OCI-LY7 (cell line): Measurements from ENCODE around the gene DSCAM. TPM values are rescaled to one million over a fixed set of nuclear protein-coding genes. Genes with fewer than 3 reads are reported as not detected.

Source experiments
- BruUV-seq: library from RNA; stranded (reverse); fragments of 400-500 nt; replicated peaks from 2 replicates; lab custom pipeline; 2021; lab: Mats Ljungman, UMichigan
- CTCF ChIA-PET: fragments of 300-600 bp; sonication (Branson Sonifier 250); formaldehyde crosslinking; loops from one replicate; lab custom pipeline; 2022; ENCODE audit warnings: antibody characterized with exemption; ENCODE audit not compliant: unreplicated experiment; lab: Charles Lee
- POLR2A ChIA-PET: fragments of 300-600 bp; sonication (Branson Sonifier 250); formaldehyde crosslinking; loops from one replicate; lab custom pipeline; 2022; ENCODE audit warnings: antibody characterized with exemption; lab: Charles Lee
- DNase-seq: peaks from one replicate; pipeline ENCODE4 v3.0.0-alpha.2; 2015; ENCODE audit warnings: low spot score
- H2AFZ ChIP-seq: fragments of 200-600 bp; sonication (generic), shearing (Covaris generic); 2 replicates; pipeline ENCODE4 v1.6.1; 2014; ENCODE audit warnings: mild to moderate bottlenecking, antibody characterized with exemption, low read length, moderate library complexity
- H3K27ac ChIP-seq: fragments of 200-600 bp; sonication (generic); 2 replicates; pipeline ENCODE4 v1.5.1; 2014; ENCODE audit warnings: mixed run types, low read depth, mild to moderate bottlenecking, moderate library complexity, low read length, inconsistent platforms; ENCODE audit not compliant: poor library complexity, severe bottlenecking
- H3K36me3 ChIP-seq: fragments of 200-600 bp; sonication (generic); 2 replicates; pipeline ENCODE4 v1.6.1; 2014; ENCODE audit warnings: mild to moderate bottlenecking, antibody characterized with exemption, low read length, moderate library complexity, mixed read lengths; ENCODE audit not compliant: insufficient read depth
- H3K4me1 ChIP-seq: fragments of 200-600 bp; sonication (generic); 2 replicates; pipeline ENCODE4 v1.5.1; 2014; ENCODE audit warnings: mild to moderate bottlenecking, low read length; ENCODE audit not compliant: insufficient read depth, poor library complexity, severe bottlenecking
- H3K4me2 ChIP-seq: fragments of 200-600 bp; sonication (generic); 2 replicates; pipeline ENCODE4 v1.6.1; 2014; ENCODE audit warnings: mild to moderate bottlenecking, low read length
- H3K4me3 ChIP-seq: fragments of 200-600 bp; sonication (generic); 2 replicates; pipeline ENCODE4 v1.5.1; 2014; ENCODE audit warnings: mild to moderate bottlenecking, low read depth, low read length; ENCODE audit not compliant: poor library complexity, severe bottlenecking
- H3K79me2 ChIP-seq: fragments of 200-600 bp; sonication (generic); 2 replicates; pipeline ENCODE4 v1.6.1; 2016; ENCODE audit warnings: low read depth, mild to moderate bottlenecking, low read length, moderate library complexity, mixed read lengths; ENCODE audit not compliant: insufficient read depth
- H3K9me2 ChIP-seq: fragments of 200-600 bp; sonication (generic); 2 replicates; pipeline ENCODE4 v1.6.1; 2016; ENCODE audit warnings: mild to moderate bottlenecking, low read length, mixed read lengths; ENCODE audit not compliant: insufficient read depth
- H3K9me3 ChIP-seq: fragments of 200-600 bp; sonication (generic); 2 replicates; pipeline ENCODE4 v1.6.1; 2014; ENCODE audit warnings: mild to moderate bottlenecking, mixed run types, low read length, mixed read lengths
- H4K20me1 ChIP-seq: fragments of 200-600 bp; sonication (generic); 2 replicates; pipeline ENCODE4 v1.6.1; 2014; ENCODE audit warnings: mild to moderate bottlenecking, antibody characterized with exemption, low read length, moderate library complexity, mixed read lengths; ENCODE audit not compliant: insufficient read depth
- CTCF ChIP-seq: fragments of 200-600 bp; sonication (generic); conservative IDR thresholded peaks from 2 replicates; pipeline ENCODE4 v1.5.1; 2014; ENCODE audit warnings: mild to moderate bottlenecking, antibody characterized with exemption, low read length, moderate library complexity, mixed read lengths
- EZH2phosphoT487 ChIP-seq: fragments of 200-600 bp; sonication (generic); IDR thresholded peaks from 2 replicates; pipeline ENCODE4 v1.6.1; 2018; ENCODE audit warnings: low read depth, borderline replicate concordance, mild to moderate bottlenecking, mixed run types, antibody characterized with exemption, low read length, moderate library complexity, mixed read lengths
- intact Hi-C: fragments of 100-400 bp; cut with micrococcal nuclease; formaldehyde crosslinking; loops from one replicate; pipeline ENCODE4 v1.10.0; 2022; ENCODE audit not compliant: unreplicated experiment
- total RNA-seq, 2 experiments: library from RNA; depleted of rRNA in 1 of 2; stranded (reverse); fragments of >200 nt in 1 of 2; shearing (Covaris generic) in 1 of 2; gene quantifications; 2 replicates each; pipeline ENCODE4 v1.2.3, GENCODE V29; 2014 to 2022

Gene DSCAM
- total RNA-seq, 2 experiments from 2014 or later = not detected

DNA sequence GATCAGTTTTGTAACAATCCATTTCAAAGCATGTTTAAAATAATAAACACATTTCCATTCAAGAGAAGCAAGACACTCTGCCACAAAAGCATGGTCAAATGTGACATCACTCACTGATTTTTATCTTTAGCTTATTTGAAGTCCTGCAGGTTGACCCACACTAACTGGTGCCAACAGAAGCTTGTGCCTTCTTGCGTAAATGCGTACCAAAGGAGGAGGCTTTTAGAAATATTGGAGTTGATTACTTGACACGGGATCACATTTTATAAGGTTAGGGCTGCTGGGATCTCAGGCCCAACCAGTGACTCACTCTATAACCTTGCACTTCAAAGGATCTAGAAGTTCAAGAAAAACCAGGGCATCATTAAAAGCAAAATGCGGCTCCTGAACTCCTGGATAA, 776.1 kb downstream of the DSCAM start:
- H2AFZ ChIP-seq = no peak overlapping the region
- H3K4me3 ChIP-seq = no peak overlapping the region
- H4K20me1 ChIP-seq = no peaks in the 10 kb centered on the region
- H3K4me2 ChIP-seq = no peak overlapping the region
- H3K9me3 ChIP-seq = no peaks in the 10 kb centered on the region
- intact Hi-C loops = no loop called here
- no peak for DNase-seq
- ChIA-PET POLR2A (no interaction called here), CTCF (no interaction called here)
- H3K4me1 ChIP-seq = no peaks in the 10 kb centered on the region
- H3K79me2 ChIP-seq = no peaks in the 10 kb centered on the region
- H3K36me3 ChIP-seq = no peaks in the 10 kb centered on the region
- no TSS peak for BruUV-seq
- H3K9me2 ChIP-seq = no peaks in the 10 kb centered on the region
- no peak overlapping the region for H3K27ac ChIP-seq
- no peak for TF ChIP-seq CTCF
- no peak for TF ChIP-seq EZH2phosphoT487

DNA sequence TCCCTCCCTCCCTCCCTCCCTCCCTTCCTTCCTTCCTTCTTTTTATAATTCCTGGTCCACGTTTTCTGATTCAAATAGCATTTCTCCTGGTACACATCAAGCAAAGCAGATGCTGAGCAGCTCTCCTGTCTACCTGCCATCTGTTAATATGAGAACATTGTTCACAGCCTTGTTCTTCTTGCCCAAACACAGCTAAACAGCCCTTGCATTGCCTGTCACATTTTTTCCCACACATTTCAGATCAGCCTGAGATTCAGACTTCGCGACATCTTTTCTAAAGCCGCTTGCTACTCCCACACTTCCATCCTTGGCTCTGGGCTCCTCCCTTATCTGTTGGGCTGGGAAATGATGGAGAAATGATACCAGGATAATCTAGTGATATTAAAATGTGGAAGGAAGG, 779.2 kb downstream of the DSCAM start:
- H3K4me3 ChIP-seq = no peak overlapping the region
- H3K27ac ChIP-seq = no peak overlapping the region
- intact Hi-C loops = no loop called here
- no TSS peak for BruUV-seq
- no peaks in the 10 kb centered on the region for H3K79me2 ChIP-seq
- H3K36me3 ChIP-seq = no peaks in the 10 kb centered on the region
- TF ChIP-seq EZH2phosphoT487 = no peak
- TF ChIP-seq CTCF = no peak
- no peak for DNase-seq
- ChIA-PET POLR2A (no interaction called here), CTCF (no interaction called here)
- no peaks in the 10 kb centered on the region for H3K9me3 ChIP-seq
- H3K9me2 ChIP-seq = no peaks in the 10 kb centered on the region
- no peak overlapping the region for H2AFZ ChIP-seq
- no peak overlapping the region for H3K4me2 ChIP-seq
- no peaks in the 10 kb centered on the region for H4K20me1 ChIP-seq
- no peaks in the 10 kb centered on the region for H3K4me1 ChIP-seq

DNA sequence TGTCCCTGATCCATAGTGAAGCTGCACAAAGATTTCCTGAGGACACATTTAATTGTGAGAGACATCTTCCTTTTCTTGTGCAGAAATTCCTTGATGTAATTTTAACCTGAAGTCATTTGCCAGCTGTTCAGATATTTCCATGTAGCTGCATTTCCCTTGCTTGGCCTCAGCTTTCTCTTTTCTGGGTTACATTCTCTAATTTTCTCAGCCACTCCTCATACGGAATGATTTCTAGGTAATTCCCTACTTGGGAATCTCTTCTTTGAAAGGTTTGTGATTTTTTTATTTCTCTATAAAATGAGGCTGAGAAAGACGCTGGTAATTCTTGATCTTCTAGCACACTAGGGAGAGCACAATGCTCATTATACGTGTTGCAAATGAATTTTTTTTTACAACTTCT, 780.7 kb downstream of the DSCAM start:
- TF ChIP-seq CTCF = no peak
- no peak for TF ChIP-seq EZH2phosphoT487
- DNase-seq = no peak
- H3K9me3 ChIP-seq = no peaks in the 10 kb centered on the region
- no TSS peak for BruUV-seq
- no peak overlapping the region for H2AFZ ChIP-seq
- no peaks in the 10 kb centered on the region for H3K4me1 ChIP-seq
- no peaks in the 10 kb centered on the region for H3K36me3 ChIP-seq
- H3K4me3 ChIP-seq = no peak overlapping the region
- H3K9me2 ChIP-seq = no peaks in the 10 kb centered on the region
- CTCF ChIA-PET = no interaction called here
- no peak overlapping the region for H3K27ac ChIP-seq
- no peaks in the 10 kb centered on the region for H4K20me1 ChIP-seq
- POLR2A ChIA-PET = no interaction called here
- no peak overlapping the region for H3K4me2 ChIP-seq
- no peaks in the 10 kb centered on the region for H3K79me2 ChIP-seq
- intact Hi-C loops = no loop called here
